Osteoblast (primary cell): ENCODE data around the gene PRKN. TPM values are rescaled to one million over a fixed set of nuclear protein-coding genes. Genes with fewer than 3 reads are reported as not detected.
"Not testable (repeated sequence)": the region's sequence is repeated elsewhere in the genome, so short reads cannot be mapped to it uniquely, and the experiment has no call there.

Experiments
- DNase-seq: peaks from one replicate; pipeline ENCODE4 v3.0.0; 2011; ENCODE audit warnings: low spot score, mixed read lengths; ENCODE audit not compliant: insufficient read length; ENCODE audit errors: missing footprints
- H2AFZ ChIP-seq: 2 replicates; pipeline ENCODE4 v1.6.0; 2011; ENCODE audit warnings: mild to moderate bottlenecking, low read length
- H3K27ac ChIP-seq: 2 replicates; pipeline ENCODE4 v1.5.1; 2011; ENCODE audit warnings: mild to moderate bottlenecking, low read depth, low read length, moderate library complexity
- H3K27me3 ChIP-seq: 2 replicates; pipeline ENCODE4 v1.6.0; 2012; ENCODE audit warnings: mild to moderate bottlenecking, control low read depth, inconsistent platforms, low read length, moderate library complexity; ENCODE audit not compliant: insufficient read depth
- H3K36me3 ChIP-seq: 2 replicates; pipeline ENCODE4 v1.5.1; 2011; ENCODE audit warnings: mild to moderate bottlenecking, low read length, control low read depth, moderate library complexity; ENCODE audit not compliant: insufficient read depth
- H3K4me1 ChIP-seq: 2 replicates; pipeline ENCODE4 v1.5.1; 2011; ENCODE audit warnings: mild to moderate bottlenecking, low read length, control low read depth, moderate library complexity; ENCODE audit not compliant: insufficient read depth
- H3K4me2 ChIP-seq: 2 replicates; pipeline ENCODE4 v1.6.0; 2011; ENCODE audit warnings: mild to moderate bottlenecking, low read length; ENCODE audit not compliant: insufficient read depth
- H3K4me3 ChIP-seq: fragments of 200-600 bp; sonication (generic); 3 replicates; pipeline ENCODE4 v1.5.1; 2012; ENCODE audit warnings: mild to moderate bottlenecking, low read length, inconsistent platforms; ENCODE audit not compliant: insufficient read depth
- H3K79me2 ChIP-seq: 2 replicates; pipeline ENCODE4 v1.6.0; 2012; ENCODE audit warnings: mild to moderate bottlenecking, low read length, control low read depth, inconsistent platforms; ENCODE audit not compliant: insufficient read depth
- H3K9me3 ChIP-seq: 2 replicates; pipeline ENCODE4 v1.5.1; 2011; ENCODE audit warnings: low read depth, low read length, control low read depth
- H4K20me1 ChIP-seq: 2 replicates; pipeline ENCODE4 v1.6.0; 2012; ENCODE audit warnings: mild to moderate bottlenecking, low read length, control low read depth; ENCODE audit not compliant: insufficient read depth
- total RNA-seq: library from RNA; depleted of rRNA; stranded (reverse); fragments of >200 nt; gene quantifications from 2 replicates; pipeline ENCODE4 v1.2.3, GENCODE V29; 2012
- TF ChIP-seq, protein P1 (sequence below): IDR thresholded peaks from 2 replicates; pipeline ENCODE4 v1.5.1; 2011; ENCODE audit warnings: mild to moderate bottlenecking, low read depth, low read length, moderate library complexity; ENCODE audit errors: extremely low read depth

The PRKN gene
- total RNA-seq, 1 donor: 2.9 TPM

- not testable (repeated sequence) for DNase-seq, H3K4me1 ChIP-seq
Observed at GRCh38 chr6:161314541-161315245, 1412.9 kb downstream of the PRKN start.

GRCh38 chr6:161313940-161314509 lies 1413.5 kb downstream of the PRKN start:
- TF ChIP-seq, protein P1, sequence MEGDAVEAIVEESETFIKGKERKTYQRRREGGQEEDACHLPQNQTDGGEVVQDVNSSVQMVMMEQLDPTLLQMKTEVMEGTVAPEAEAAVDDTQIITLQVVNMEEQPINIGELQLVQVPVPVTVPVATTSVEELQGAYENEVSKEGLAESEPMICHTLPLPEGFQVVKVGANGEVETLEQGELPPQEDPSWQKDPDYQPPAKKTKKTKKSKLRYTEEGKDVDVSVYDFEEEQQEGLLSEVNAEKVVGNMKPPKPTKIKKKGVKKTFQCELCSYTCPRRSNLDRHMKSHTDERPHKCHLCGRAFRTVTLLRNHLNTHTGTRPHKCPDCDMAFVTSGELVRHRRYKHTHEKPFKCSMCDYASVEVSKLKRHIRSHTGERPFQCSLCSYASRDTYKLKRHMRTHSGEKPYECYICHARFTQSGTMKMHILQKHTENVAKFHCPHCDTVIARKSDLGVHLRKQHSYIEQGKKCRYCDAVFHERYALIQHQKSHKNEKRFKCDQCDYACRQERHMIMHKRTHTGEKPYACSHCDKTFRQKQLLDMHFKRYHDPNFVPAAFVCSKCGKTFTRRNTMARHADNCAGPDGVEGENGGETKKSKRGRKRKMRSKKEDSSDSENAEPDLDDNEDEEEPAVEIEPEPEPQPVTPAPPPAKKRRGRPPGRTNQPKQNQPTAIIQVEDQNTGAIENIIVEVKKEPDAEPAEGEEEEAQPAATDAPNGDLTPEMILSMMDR: no peak
- Histone ChIP-seq H4K20me1 (no peaks in the 10 kb centered on the region), H2AFZ (no peak overlapping the region), H3K27me3 (no peaks in the 10 kb centered on the region), H3K36me3 (no peaks in the 10 kb centered on the region), H3K4me3 (no peak overlapping the region), H3K27ac (no peak overlapping the region), H3K9me3 (no peaks in the 10 kb centered on the region), H3K4me2 (no peak overlapping the region), H3K4me1 (no peaks in the 10 kb centered on the region), H3K79me2 (no peaks in the 10 kb centered on the region)
- no peak for DNase-seq

More at GRCh38 chr6:161314541-161315245, 1412.9 kb downstream of the PRKN start:
- not testable (repeated sequence) for H3K4me3 ChIP-seq, H4K20me1 ChIP-seq, H3K9me3 ChIP-seq, H3K36me3 ChIP-seq, H3K27me3 ChIP-seq, H2AFZ ChIP-seq, H3K79me2 ChIP-seq, H3K27ac ChIP-seq, H3K4me2 ChIP-seq

DNA sequence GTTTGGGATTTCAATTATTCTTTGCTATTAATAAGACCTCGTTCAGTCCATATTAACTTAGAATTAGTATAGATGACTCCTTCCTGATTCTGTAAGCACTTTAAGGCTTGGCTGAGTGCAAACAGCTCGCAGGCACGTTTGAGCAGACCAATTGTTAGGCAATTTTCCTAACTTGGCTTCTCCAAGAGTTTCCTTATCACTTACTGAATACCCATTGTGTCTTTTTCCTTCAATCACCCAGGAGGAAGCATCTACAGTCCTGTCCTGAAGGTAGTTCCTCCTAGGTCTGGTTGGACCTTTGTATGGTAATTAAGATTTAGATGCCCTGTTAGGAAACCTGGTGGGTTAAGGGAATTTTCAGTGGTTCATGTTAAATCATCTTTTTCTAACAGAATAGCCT lies 1414.1 kb downstream of the PRKN start:
- H2AFZ ChIP-seq, H3K79me2 ChIP-seq, H3K4me1 ChIP-seq, H3K36me3 ChIP-seq, H3K9me3 ChIP-seq, H3K4me2 ChIP-seq, DNase-seq, H3K27ac ChIP-seq, H4K20me1 ChIP-seq, H3K4me3 ChIP-seq, H3K27me3 ChIP-seq: not testable (repeated sequence)

DNA sequence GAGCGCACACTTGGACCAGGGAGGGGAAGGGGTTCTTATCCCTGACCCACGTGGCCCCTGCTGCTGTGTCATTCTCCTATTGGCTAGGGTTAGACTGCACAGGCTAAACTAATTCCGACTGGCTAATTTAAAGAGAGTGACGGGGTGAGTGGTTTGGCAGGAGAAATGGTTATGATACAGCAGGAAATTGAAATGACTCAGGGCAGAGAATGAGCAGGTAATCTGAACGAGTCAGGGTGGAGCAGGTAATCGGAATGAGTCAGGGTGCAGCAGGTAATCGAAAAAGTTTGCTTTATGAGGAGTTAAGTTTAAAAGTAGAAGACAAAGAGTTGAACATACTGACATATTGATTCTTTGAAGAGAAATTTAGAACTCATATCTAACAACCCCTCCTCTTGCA lies 1417.8 kb downstream of the PRKN start:
- H3K36me3 ChIP-seq: not testable (repeated sequence)

GRCh38 chr6:161308075-161308655 lies 1419.4 kb downstream of the PRKN start:
- Histone ChIP-seq H4K20me1 (no peaks in the 10 kb centered on the region), H3K79me2 (no peaks in the 10 kb centered on the region), H3K36me3 (no peaks in the 10 kb centered on the region), H3K9me3 (no peaks in the 10 kb centered on the region), H3K4me1 (peaks cover 4% of the 10 kb centered on the region), H2AFZ (no peak overlapping the region), H3K4me3 (no peak overlapping the region), H3K27me3 (no peaks in the 10 kb centered on the region), H3K4me2 (no peak overlapping the region), H3K27ac (no peak overlapping the region)
- no peak for DNase-seq
- TF ChIP-seq, protein P1: no peak

More for the DNA sequence above, 1417.8 kb downstream of the PRKN start:
- H3K4me2 ChIP-seq, DNase-seq, H4K20me1 ChIP-seq, H3K4me3 ChIP-seq, H2AFZ ChIP-seq, H3K27me3 ChIP-seq, H3K4me1 ChIP-seq, H3K27ac ChIP-seq, H3K79me2 ChIP-seq, H3K9me3 ChIP-seq: not testable (repeated sequence)
